ENCODE data around the gene WBP11.

Gene WBP11

GRCh38 chr12:14777271-14777670 is 26.0 kb downstream of the WBP11 start:
- Histone ChIP-seq H3K27me3 (ENCODE audit: control insufficient read depth, insufficient read depth, low read length) (no peaks in the 10 kb centered on the region), H3K9ac (ENCODE audit: low read length) (no peak overlapping the region), H3K4me3 (ENCODE audit: low read length) (no peak overlapping the region), H3K4me1 (ENCODE audit: control insufficient read depth, insufficient read depth, low read length) (peaks cover 20% of the 10 kb centered on the region), H3K36me3 (ENCODE audit: control insufficient read depth, insufficient read depth, low read length) (no peaks in the 10 kb centered on the region), H3K9me3 (ENCODE audit: control insufficient read depth, low read length) (no peaks in the 10 kb centered on the region)

GRCh38 chr12:14776236-14776961 is 26.9 kb downstream of the WBP11 start:
- H3K9ac ChIP-seq (ENCODE audit: low read length) = no peak overlapping the region
- H3K27me3 ChIP-seq (ENCODE audit: control insufficient read depth, insufficient read depth, low read length) = no peaks in the 10 kb centered on the region
- peak overlapping the region; percentile 65 for H3K4me3 ChIP-seq (ENCODE audit: low read length)

GRCh38 chr12:14775636-14775980 is 27.7 kb downstream of the WBP11 start:
- Histone ChIP-seq H3K9ac (ENCODE audit: low read length) (peak overlapping the region; percentile 100), H3K27me3 (ENCODE audit: control insufficient read depth, insufficient read depth, low read length) (no peaks in the 10 kb centered on the region)

More at GRCh38 chr12:14776236-14776961, 26.9 kb downstream of the WBP11 start:
- Histone ChIP-seq H3K9me3 (ENCODE audit: control insufficient read depth, low read length) (no peaks in the 10 kb centered on the region), H3K4me1 (ENCODE audit: control insufficient read depth, insufficient read depth, low read length) (peaks cover 20% of the 10 kb centered on the region), H3K36me3 (ENCODE audit: control insufficient read depth, insufficient read depth, low read length) (no peaks in the 10 kb centered on the region)

GRCh38 chr12:14774906-14775635 is 28.2 kb downstream of the WBP11 start:
- Histone ChIP-seq H3K9ac (ENCODE audit: low read length) (peak overlapping the region; percentile 100), H3K36me3 (ENCODE audit: control insufficient read depth, insufficient read depth, low read length) (no peaks in the 10 kb centered on the region), H3K4me1 (ENCODE audit: control insufficient read depth, insufficient read depth, low read length) (peaks cover 20% of the 10 kb centered on the region), H3K4me3 (ENCODE audit: low read length) (peak overlapping the region; percentile 65), H3K27me3 (ENCODE audit: control insufficient read depth, insufficient read depth, low read length) (no peaks in the 10 kb centered on the region), H3K9me3 (ENCODE audit: control insufficient read depth, low read length) (no peaks in the 10 kb centered on the region)

More at GRCh38 chr12:14775636-14775980, 27.7 kb downstream of the WBP11 start:
- H3K4me3 ChIP-seq (ENCODE audit: low read length) = peak overlapping the region; percentile 65
- no peaks in the 10 kb centered on the region for H3K9me3 ChIP-seq (ENCODE audit: control insufficient read depth, low read length)
- H3K4me1 ChIP-seq (ENCODE audit: control insufficient read depth, insufficient read depth, low read length) = peaks cover 20% of the 10 kb centered on the region
- H3K36me3 ChIP-seq (ENCODE audit: control insufficient read depth, insufficient read depth, low read length) = no peaks in the 10 kb centered on the region

- no peaks in the 10 kb centered on the region for H3K27me3 ChIP-seq (ENCODE audit: control insufficient read depth, insufficient read depth, low read length)
- peaks cover 20% of the 10 kb centered on the region for H3K4me1 ChIP-seq (ENCODE audit: control insufficient read depth, insufficient read depth, low read length)
- no peaks in the 10 kb centered on the region for H3K36me3 ChIP-seq (ENCODE audit: control insufficient read depth, insufficient read depth, low read length)
- peak overlapping the region; percentile 100 for H3K9ac ChIP-seq (ENCODE audit: low read length)
- no peaks in the 10 kb centered on the region for H3K9me3 ChIP-seq (ENCODE audit: control insufficient read depth, low read length)
- H3K4me3 ChIP-seq (ENCODE audit: low read length) = peak overlapping the region; percentile 65
Measured at GRCh38 chr12:14774074-14774905, 29.0 kb downstream of the WBP11 start.

GRCh38 chr12:14773685-14774073 is 29.6 kb downstream of the WBP11 start:
- peak overlapping the region; percentile 65 for H3K4me3 ChIP-seq (ENCODE audit: low read length)
- H3K36me3 ChIP-seq (ENCODE audit: control insufficient read depth, insufficient read depth, low read length) = no peaks in the 10 kb centered on the region
- H3K4me1 ChIP-seq (ENCODE audit: control insufficient read depth, insufficient read depth, low read length) = peaks cover 20% of the 10 kb centered on the region
- H3K27me3 ChIP-seq (ENCODE audit: control insufficient read depth, insufficient read depth, low read length) = no peaks in the 10 kb centered on the region
- H3K9ac ChIP-seq (ENCODE audit: low read length) = peak overlapping the region; percentile 100
- H3K9me3 ChIP-seq (ENCODE audit: control insufficient read depth, low read length) = no peaks in the 10 kb centered on the region

- Histone ChIP-seq H3K36me3 (ENCODE audit: control insufficient read depth, insufficient read depth, low read length) (no peaks in the 10 kb centered on the region), H3K4me3 (ENCODE audit: low read length) (no peak overlapping the region), H3K9me3 (ENCODE audit: control insufficient read depth, low read length) (no peaks in the 10 kb centered on the region), H3K27me3 (ENCODE audit: control insufficient read depth, insufficient read depth, low read length) (no peaks in the 10 kb centered on the region), H3K9ac (ENCODE audit: low read length) (no peak overlapping the region), H3K4me1 (ENCODE audit: control insufficient read depth, insufficient read depth, low read length) (peaks cover 20% of the 10 kb centered on the region)
Measured at GRCh38 chr12:14772946-14773345, 30.3 kb downstream of the WBP11 start.

GRCh38 chr12:14771651-14772137 is 31.6 kb downstream of the WBP11 start:
- no peaks in the 10 kb centered on the region for H3K27me3 ChIP-seq (ENCODE audit: control insufficient read depth, insufficient read depth, low read length)
- no peak overlapping the region for H3K4me3 ChIP-seq (ENCODE audit: low read length)
- peak overlapping the region; percentile 98 for H3K9ac ChIP-seq (ENCODE audit: low read length)
- no peaks in the 10 kb centered on the region for H3K9me3 ChIP-seq (ENCODE audit: control insufficient read depth, low read length)
- H3K36me3 ChIP-seq (ENCODE audit: control insufficient read depth, insufficient read depth, low read length) = no peaks in the 10 kb centered on the region
- H3K4me1 ChIP-seq (ENCODE audit: control insufficient read depth, insufficient read depth, low read length) = peaks cover 10% of the 10 kb centered on the region

GRCh38 chr12:14770496-14771461 is 32.5 kb downstream of the WBP11 start:
- H3K9me3 ChIP-seq (ENCODE audit: control insufficient read depth, low read length) = no peaks in the 10 kb centered on the region
- peak overlapping the region; percentile 98 for H3K9ac ChIP-seq (ENCODE audit: low read length)
- peaks cover under 1% of the 10 kb centered on the region for H3K4me1 ChIP-seq (ENCODE audit: control insufficient read depth, insufficient read depth, low read length)

GRCh38 chr12:14769969-14770495 is 33.2 kb downstream of the WBP11 start:
- Histone ChIP-seq H3K9me3 (ENCODE audit: control insufficient read depth, low read length) (no peaks in the 10 kb centered on the region), H3K36me3 (ENCODE audit: control insufficient read depth, insufficient read depth, low read length) (no peaks in the 10 kb centered on the region), H3K9ac (ENCODE audit: low read length) (peak overlapping the region; percentile 98), H3K4me3 (ENCODE audit: low read length) (peak overlapping the region; percentile 100), H3K4me1 (ENCODE audit: control insufficient read depth, insufficient read depth, low read length) (no peaks in the 10 kb centered on the region), H3K27me3 (ENCODE audit: control insufficient read depth, insufficient read depth, low read length) (no peaks in the 10 kb centered on the region)

More at GRCh38 chr12:14770496-14771461, 32.5 kb downstream of the WBP11 start:
- Histone ChIP-seq H3K27me3 (ENCODE audit: control insufficient read depth, insufficient read depth, low read length) (no peaks in the 10 kb centered on the region), H3K36me3 (ENCODE audit: control insufficient read depth, insufficient read depth, low read length) (no peaks in the 10 kb centered on the region), H3K4me3 (ENCODE audit: low read length) (peak overlapping the region; percentile 100)
